NCI-H510A (cell line): ENCODE results near the gene KLHL7.

Experiments
- DNase-seq: peaks from one replicate; lab custom pipeline; 2025; lab: John Stamatoyannopoulos, UW

The KLHL7 gene

DNA sequence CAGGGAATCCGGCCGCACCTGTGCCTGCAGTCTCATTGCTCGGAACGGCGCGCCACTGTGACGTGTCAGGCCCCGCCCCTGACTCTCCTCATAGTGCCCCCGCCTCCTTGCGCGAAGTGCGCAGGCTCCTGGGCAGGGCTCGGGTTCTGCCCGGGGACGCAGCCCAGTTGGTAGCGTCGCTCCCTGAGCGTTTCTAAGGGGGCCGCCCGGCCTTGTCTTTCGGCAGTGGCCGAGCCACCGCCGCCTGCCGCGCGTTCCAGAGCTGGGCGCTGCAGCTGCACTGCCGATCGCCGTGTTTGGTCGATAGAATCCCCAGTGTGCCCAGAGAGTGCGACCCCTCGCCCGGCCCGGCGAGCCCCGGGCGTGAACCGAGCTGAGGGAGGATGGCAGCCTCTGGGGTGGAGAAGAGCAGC, at the start of gene KLHL7:
Gene KLHL7 (plus strand): TSS at position 142 of the 413 bp plus-strand sequence. CDS start 242 bp downstream, at position 384.
- DNase-seq = peak; percentile 93

- no peak for DNase-seq
Measured at GRCh38 chr7:23058408-23059096, 47.0 kb upstream of the KLHL7 start.

GRCh38 chr7:23061327-23061726, 44.3 kb upstream of the KLHL7 start:
- DNase-seq = no peak

DNA sequence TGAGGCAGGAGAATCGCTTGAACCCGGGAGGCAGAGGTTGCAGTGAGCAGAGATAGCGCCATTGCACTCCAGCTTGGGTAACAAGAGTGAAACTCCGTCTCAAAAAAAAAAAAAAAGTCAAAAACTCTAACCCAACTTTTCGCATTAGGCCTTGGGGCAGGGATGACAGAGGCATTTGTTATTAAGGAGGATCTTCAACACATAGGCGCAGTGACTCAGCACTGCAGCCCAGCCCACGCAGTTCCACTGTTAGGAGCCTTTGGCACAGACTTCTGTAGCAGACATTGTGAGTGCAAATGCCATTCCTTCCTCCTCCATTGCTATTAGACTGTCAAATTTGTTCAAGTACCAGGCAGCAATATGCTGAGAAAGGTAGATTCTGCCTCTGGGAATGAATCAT, 43.1 kb upstream of the KLHL7 start:
- no peak for DNase-seq

- DNase-seq = no peak
Measured at GRCh38 chr7:23065974-23066373, 39.6 kb upstream of the KLHL7 start.

DNA sequence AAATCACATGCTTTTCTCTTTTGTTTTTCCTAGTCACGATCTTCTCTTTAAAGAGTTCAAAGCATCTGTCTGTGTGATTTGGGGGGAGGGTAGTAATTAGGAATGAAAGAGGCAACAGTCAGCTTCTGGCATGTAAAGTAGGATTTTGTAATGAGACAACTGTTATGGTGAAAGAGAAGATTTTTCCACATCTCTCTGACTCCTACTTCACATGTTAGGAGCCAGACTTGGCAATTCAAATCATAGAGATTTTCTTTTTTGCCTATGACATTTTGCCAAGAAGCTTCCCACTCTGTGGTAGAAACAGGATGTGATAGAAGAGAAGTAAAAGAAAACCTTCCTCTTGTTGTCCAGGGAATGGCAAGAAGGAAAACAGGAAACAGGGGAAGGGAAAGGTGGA, 38.3 kb upstream of the KLHL7 start:
- no peak for DNase-seq

DNA sequence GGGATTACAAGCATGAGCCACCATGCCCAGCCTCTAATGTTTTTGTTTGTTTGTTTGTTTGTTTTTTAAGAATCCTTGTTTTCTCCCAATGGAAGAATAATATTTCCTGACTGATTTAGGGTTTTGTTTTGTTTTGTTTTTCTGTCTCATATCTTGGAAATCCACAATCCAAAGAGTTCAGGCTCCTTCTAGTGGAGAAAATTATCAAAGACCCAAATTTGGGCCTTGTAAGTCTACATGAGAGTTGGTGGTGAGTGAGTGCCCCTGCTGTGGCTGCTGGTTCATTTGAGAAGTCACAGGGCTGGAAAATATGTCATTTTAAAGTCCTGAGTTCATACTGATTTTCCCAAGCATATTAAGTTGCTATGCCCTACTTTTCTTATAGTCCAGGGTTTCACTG, 33.5 kb upstream of the KLHL7 start:
- DNase-seq = no peak

- DNase-seq = no peak
Measured at GRCh38 chr7:23072922-23073321, 32.7 kb upstream of the KLHL7 start.

DNA sequence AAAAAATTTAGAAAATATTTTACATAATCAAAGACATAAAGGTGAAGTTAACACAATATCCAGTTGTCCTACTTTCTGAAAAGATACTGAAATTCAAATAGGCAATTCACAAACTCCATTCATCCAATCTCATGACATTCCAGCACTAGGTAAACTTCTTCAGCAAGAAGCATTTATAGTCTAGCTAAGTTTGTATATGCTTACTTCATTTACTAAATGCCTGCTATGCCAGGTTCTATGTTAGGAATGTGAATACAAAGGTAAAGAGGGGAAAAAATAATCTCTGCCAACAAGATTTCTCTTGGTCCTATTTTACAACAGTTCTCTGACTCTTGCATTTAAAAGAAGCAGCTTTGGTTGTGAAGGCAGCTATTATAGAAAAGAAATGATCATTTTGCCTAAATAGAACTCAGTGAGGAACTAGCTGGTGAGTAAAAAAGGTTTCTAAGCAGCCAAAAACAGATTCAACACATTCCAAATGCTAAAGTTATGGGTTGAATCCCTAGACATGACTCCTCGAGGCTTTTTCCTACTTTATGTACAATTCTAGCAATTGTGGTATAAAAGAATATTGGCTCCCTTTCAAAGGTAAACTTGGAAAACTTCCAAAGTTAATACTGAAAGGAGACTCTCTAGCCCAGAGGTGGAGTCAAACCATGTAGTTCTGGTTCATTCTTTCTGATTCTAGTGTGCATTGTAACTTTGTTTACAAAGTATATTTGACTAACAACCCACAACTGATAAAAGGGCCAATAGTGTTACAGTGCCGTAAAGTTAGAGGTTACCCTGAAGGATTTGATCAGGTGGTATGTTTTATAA, 30.9 kb upstream of the KLHL7 start:
- DNase-seq = no peak

GRCh38 chr7:23075571-23075970, 30.0 kb upstream of the KLHL7 start:
- DNase-seq = no peak

- DNase-seq = no peak
Measured at GRCh38 chr7:23076772-23077171, 28.8 kb upstream of the KLHL7 start.

- no peak for DNase-seq
Measured at GRCh38 chr7:23093111-23093510, 12.5 kb upstream of the KLHL7 start.

DNA sequence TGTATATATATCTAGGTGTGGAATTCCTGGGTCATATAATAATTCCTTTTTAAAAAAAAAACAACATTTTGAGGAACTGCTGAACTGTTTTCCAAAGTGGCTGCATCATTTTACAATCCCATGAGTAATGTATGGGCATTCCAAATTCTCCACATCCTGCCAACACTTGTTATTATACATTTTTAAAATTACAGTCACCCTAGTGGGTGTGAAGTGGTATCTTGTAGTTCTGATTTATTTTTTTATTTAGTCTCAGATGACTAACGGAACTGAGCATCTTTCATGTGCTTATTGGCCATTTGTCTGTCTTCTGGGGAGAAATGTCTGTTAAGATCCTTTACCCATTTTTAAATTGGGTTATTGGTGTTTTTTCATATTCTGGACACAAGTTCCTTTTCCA, 12.0 kb upstream of the KLHL7 start:
- DNase-seq = no peak

DNA sequence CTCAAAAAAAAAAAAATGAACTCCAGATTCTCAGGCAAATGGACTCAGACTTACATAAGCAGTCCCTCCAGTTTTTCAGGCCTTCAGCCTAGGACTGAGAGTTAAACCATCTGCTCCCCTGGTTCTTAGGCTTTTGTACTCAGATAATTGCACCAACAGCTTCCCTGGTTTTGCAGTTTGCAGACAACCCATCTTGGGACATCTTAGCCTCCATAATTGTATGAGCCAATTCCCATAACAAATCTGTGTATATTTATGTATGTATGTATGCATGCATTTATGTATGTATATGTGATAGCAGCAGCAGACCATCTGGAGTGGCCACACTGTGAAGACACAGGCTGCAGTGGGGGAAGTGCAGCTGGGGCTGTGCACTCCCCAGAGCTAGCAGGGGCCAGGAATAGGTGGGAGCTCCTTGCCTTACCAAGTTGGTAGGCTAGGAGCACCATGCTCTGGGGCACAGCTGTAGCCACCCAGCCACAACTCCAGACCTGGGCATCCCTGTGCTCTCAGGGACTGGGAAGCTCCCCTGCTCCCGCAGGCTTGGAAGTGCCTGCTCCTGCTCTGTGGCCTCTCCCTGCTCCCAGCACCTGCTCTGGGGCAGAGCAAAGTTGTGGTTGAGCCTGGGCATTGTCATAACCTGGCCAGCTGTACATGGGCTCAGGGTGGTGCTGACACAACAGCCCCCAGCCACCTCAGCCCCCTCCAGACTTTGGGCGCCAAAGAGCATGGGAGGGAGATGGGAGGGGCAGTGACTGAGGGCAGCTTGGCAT, 8.9 kb upstream of the KLHL7 start:
- no peak for DNase-seq

- no peak for DNase-seq
Measured at GRCh38 chr7:23098029-23098428, 7.6 kb upstream of the KLHL7 start.

GRCh38 chr7:23098460-23098859, 7.1 kb upstream of the KLHL7 start:
- DNase-seq = no peak

DNA sequence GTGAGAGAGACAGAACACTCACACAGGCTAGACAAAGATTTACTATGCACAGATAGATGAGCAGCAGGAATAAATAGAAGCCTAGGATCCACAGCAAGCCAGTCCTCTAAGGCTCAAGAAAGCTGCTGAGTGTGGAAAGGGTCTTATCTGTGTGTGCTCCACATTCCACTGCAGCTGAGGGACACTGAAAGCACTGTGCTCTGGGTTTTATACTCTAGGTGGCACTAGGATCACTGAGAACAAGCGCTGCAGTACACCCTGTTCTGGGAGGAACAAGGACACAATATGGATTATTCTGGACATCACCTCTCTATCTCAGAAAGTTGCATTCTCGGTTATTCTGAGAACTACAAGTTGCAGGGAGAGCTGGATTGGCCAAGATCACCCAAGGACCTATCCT, 4.9 kb upstream of the KLHL7 start:
- no peak for DNase-seq

GRCh38 chr7:23105086-23105643, 420 bp upstream of the KLHL7 start:
- no peak for DNase-seq

DNA sequence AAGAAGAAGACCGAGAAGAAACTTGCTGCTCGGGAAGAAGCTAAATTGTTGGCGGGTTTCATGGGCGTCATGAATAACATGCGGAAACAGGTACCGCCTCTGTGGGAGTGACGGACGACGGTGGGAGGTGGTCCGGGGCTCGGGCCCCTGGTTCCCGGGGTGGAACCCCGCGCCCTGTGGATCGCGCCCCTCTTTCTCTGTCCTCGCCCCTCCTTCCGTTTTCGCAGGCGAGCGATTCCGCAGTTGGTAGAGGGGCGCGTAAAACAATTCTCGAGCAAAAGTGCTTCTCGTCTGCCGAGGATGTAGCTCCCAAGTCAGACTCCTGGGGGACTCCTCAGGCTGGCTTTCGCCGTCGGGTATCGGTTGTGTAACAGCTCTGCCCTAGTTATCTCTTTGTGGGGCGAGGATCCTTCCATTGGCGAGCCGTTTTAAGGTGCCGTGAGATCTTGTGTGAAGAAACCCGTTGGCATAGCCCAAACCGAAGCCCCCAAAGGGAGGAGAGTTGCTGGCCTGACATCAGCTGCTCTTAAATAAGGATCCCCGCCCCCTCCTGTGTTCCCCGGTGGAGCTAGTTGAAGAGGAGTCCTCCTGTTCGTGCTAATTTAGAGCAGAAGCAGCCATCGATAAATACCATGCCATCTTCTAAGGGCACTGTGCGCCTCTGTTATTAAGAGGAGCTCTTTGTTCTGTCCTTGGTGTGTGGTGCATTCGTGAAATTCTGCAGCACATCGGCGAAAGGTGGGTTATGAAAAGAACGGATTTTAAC, 655 bp downstream of the KLHL7 start:
- peak; percentile 20 for DNase-seq

GRCh38 chr7:23106823-23107663, 1.5 kb downstream of the KLHL7 start:
- DNase-seq = no peak

- DNase-seq = no peak
Measured at GRCh38 chr7:23107781-23108180, 2.2 kb downstream of the KLHL7 start.
